A549 (cell line): ENCODE data around the gene PAK2. TPM values are rescaled to one million over a fixed set of nuclear protein-coding genes. Genes with fewer than 3 reads are reported as not detected.
A peak's percentile ranks its signal among the peaks of the same experiment; 100 is the strongest.

Experiments
- ATAC-seq, 2 experiments: fragments of 200-7000 bp in 1 of 2; fragments of >200 bp in 1 of 2; cut with Nextera tagmentation in 1 of 2; cut with Tn5 transposase in 1 of 2; 3 replicates each; pipeline versions ENCODE4 v1.8.0 to v1.9.1; 2018 to 2020; ENCODE audit warnings: mild to moderate bottlenecking in 1 of 2, moderate library complexity in 1 of 2
- CTCF ChIA-PET: fragments of 300-600 bp; sonication (Branson Sonifier 250); formaldehyde crosslinking; extraction: SDS; loops from one replicate; lab custom pipeline; 2021; ENCODE audit warnings: antibody characterized with exemption, inconsistent platforms; lab: Yijun Ruan, JAX
- POLR2A ChIA-PET: fragments of 350-600 bp; formaldehyde crosslinking; extraction: SDS; loops from one replicate; lab custom pipeline; 2021; ENCODE audit warnings: antibody characterized with exemption, inconsistent platforms; lab: Yijun Ruan, JAX
- DNase-seq, 2 experiments: peaks; one replicate each; pipeline versions ENCODE4 v3.0.0 to v3.0.0-alpha.2; 2011 to 2016; ENCODE audit warnings: low read depth in 1 of 2, low spot score in 1 of 2
- FAIRE-seq: peaks from 2 replicates; lab custom pipeline; 2011; peaks lifted over from hg19 to GRCh38; lab: Jason Lieb, UNC
- H3K27ac ChIP-seq, 2 experiments: fragments of >200 bp; sonication (Bioruptor Twin); formaldehyde crosslinking; 3 replicates each; pipeline ENCODE4 v1.5.1; 2016 to 2017
- H3K4me1 ChIP-seq: fragments of >200 bp; sonication (Bioruptor Twin); formaldehyde crosslinking; 3 replicates; pipeline ENCODE4 v1.6.1; 2016
- H3K4me2 ChIP-seq: fragments of >200 bp; sonication (Bioruptor Twin); formaldehyde crosslinking; 3 replicates; pipeline ENCODE4 v1.6.1; 2016
- H3K4me3 ChIP-seq: fragments of >200 bp; sonication (Bioruptor Twin); formaldehyde crosslinking; 3 replicates; pipeline ENCODE4 v1.5.1; 2016
- H3K9me3 ChIP-seq: fragments of >200 bp; sonication (Bioruptor Twin); formaldehyde crosslinking; 3 replicates; pipeline ENCODE4 v1.6.1; 2016
- CBX2 ChIP-seq: fragments of 200-600 bp; sonication (generic); IDR thresholded peaks from 2 replicates; pipeline ENCODE4 v1.6.1; 2016; ENCODE audit warnings: low read depth, mild to moderate bottlenecking, borderline replicate concordance
- CHD2 ChIP-seq: fragments of 150-350 bp; IDR thresholded peaks from 2 replicates; pipeline ENCODE4 v1.6.1; 2014; ENCODE audit warnings: low read length; ENCODE audit not compliant: partially characterized antibody
- CHD4 ChIP-seq: fragments of 200-600 bp; sonication (generic); IDR thresholded peaks from 2 replicates; pipeline ENCODE4 v1.6.1; 2016; ENCODE audit warnings: antibody characterized with exemption, mild to moderate bottlenecking, borderline replicate concordance
- FOSB ChIP-seq: fragments of 250-450 bp; sonication (Bioruptor Pico); IDR thresholded peaks from 2 replicates; pipeline ENCODE4 v1.5.0; 2020; ENCODE audit warnings: mild to moderate bottlenecking, moderate library complexity
- HDAC2 ChIP-seq: fragments of 200-600 bp; sonication (generic); IDR thresholded peaks from 2 replicates; pipeline ENCODE4 v1.6.1; 2016
- JUNB ChIP-seq: fragments of >200 bp; sonication (Bioruptor Twin); formaldehyde crosslinking; IDR thresholded peaks from 2 replicates; pipeline ENCODE4 v1.6.1; 2016
- MAFK ChIP-seq: fragments of 450-650 bp; IDR thresholded peaks from 2 replicates; pipeline ENCODE4 v1.6.1; 2014; ENCODE audit not compliant: partially characterized antibody
- MAX ChIP-seq: IDR thresholded peaks from 2 replicates; pipeline ENCODE4 v1.6.1; 2012
- NPAS2 ChIP-seq: fragments of 250-450 bp; sonication (Bioruptor Pico); IDR thresholded peaks from 2 replicates; pipeline ENCODE4 v1.8.0; 2022; ENCODE audit warnings: mild to moderate bottlenecking, moderate library complexity, borderline replicate concordance
- PHF8 ChIP-seq: fragments of 200-600 bp; sonication (generic); IDR thresholded peaks from 2 replicates; pipeline ENCODE4 v1.6.1; 2016; ENCODE audit warnings: low read depth, mild to moderate bottlenecking, antibody characterized with exemption, moderate library complexity, borderline replicate concordance
- POLR2A ChIP-seq: IDR thresholded peaks from 2 replicates; pipeline ENCODE4 v1.6.1; 2012; ENCODE audit warnings: mild to moderate bottlenecking, low read length
- RAD21 ChIP-seq, 2 experiments: fragments of >200 bp in 1 of 2; sonication (Bioruptor Twin) in 1 of 2; formaldehyde crosslinking in 1 of 2; IDR thresholded peaks in 1 of 2; conservative IDR thresholded peaks in 1 of 2; 2 replicates in 1 of 2; 3 replicates in 1 of 2; pipeline ENCODE4 v1.6.1; 2012 to 2018; ENCODE audit warnings: inconsistent platforms in 1 of 2
- RCOR1 ChIP-seq: fragments of 150-350 bp; IDR thresholded peaks from 2 replicates; pipeline ENCODE4 v1.6.1; 2014; ENCODE audit warnings: antibody characterized with exemption, low read length, low read depth
- RFX5 ChIP-seq: fragments of 450-650 bp; IDR thresholded peaks from 2 replicates; pipeline ENCODE4 v1.7.1; 2014; ENCODE audit warnings: antibody characterized with exemption, mild to moderate bottlenecking, moderate library complexity
- SMC3 ChIP-seq: fragments of >200 bp; sonication (Bioruptor Twin); formaldehyde crosslinking; IDR thresholded peaks from 3 replicates; pipeline ENCODE4 v1.6.1; 2018; ENCODE audit warnings: inconsistent platforms
- TFCP2L1 ChIP-seq: fragments of 250-450 bp; sonication (Bioruptor Pico); IDR thresholded peaks from 2 replicates; pipeline ENCODE4 v1.5.0; 2021; ENCODE audit warnings: mild to moderate bottlenecking
- ZNF302 ChIP-seq: fragments of 250-450 bp; sonication (Bioruptor Pico); IDR thresholded peaks from 2 replicates; pipeline ENCODE4 v1.9.0; 2021; ENCODE audit warnings: inconsistent platforms, mild to moderate bottlenecking, moderate library complexity
- ZSCAN20 ChIP-seq: fragments of 250-450 bp; sonication (Bioruptor Pico); IDR thresholded peaks from 2 replicates; pipeline ENCODE4 v1.8.0; 2022; ENCODE audit warnings: mild to moderate bottlenecking, moderate library complexity
- WGBS: methylation state at CpG from one replicate; pipeline ENCODE4 v1.1.6; 2017; ENCODE audit errors: missing lambda C conversion rate; 5-methylcytosine and 5-hydroxymethylcytosine counted together
- polyA plus RNA-seq, 4 experiments: library from polyadenylated mRNA; depleted of rRNA in 3 of 4; stranded (reverse); fragments of >200 nt; fragmentation: RNase III in 1 of 4; extraction: RNeasy Plus Mini Kit Qiagen cat#74134 plus additional on column Dnase treatment in 1 of 4; gene quantifications; 2 replicates in 3 of 4; 3 replicates in 1 of 4; pipeline ENCODE4 v1.2.3, GENCODE V29; 2011 to 2017
- TF ChIP-seq, protein P1 (sequence below): fragments of 200-600 bp; sonication (generic); IDR thresholded peaks from 2 replicates; pipeline ENCODE4 v1.6.1; 2016; ENCODE audit warnings: antibody characterized with exemption, mild to moderate bottlenecking, moderate library complexity
- TF ChIP-seq, protein P2 (sequence below): fragments of >200 bp; sonication (Bioruptor Twin); formaldehyde crosslinking; IDR thresholded peaks from 3 replicates; pipeline ENCODE4 v1.5.1; 2016

Gene PAK2
- polyA plus RNA-seq, 2 of the 4 experiments (the other 2 are of a cell fraction), result 33.0 to 49.8 TPM

- CTCF ChIA-PET, result interaction anchor here (1.0 to 1.1 kb wide), 2 partner anchors 10 to 12 kb away, joined by 3 read pairs; no protein-coding TSS in a partner anchor
- ATAC-seq, result no peak
- POLR2A ChIA-PET, result no interaction called here
Observed at GRCh38 chr3:196763179-196763578, 23.5 kb downstream of the PAK2 start.

GRCh38 chr3:196765454-196765853, 25.8 kb downstream of the PAK2 start:
- 0 out of 3 replicates have a peak, but pooled peaks cover 2% of the 10 kb centered on the region for H3K4me1 ChIP-seq
- CTCF ChIA-PET, result no interaction called here
- POLR2A ChIA-PET, result no interaction called here
- FAIRE-seq (no peak), DNase-seq (no peak), ATAC-seq (no peak)
- H3K27ac ChIP-seq, result no peak overlapping the region
- H3K4me2 ChIP-seq, result no peak overlapping the region
- TF ChIP-seq JUNB, result no peak
- no peak for TF ChIP-seq ZSCAN20 (CRISPR knock-in tag)
- no peak for TF ChIP-seq ZNF302 (CRISPR knock-in tag)
- TF ChIP-seq CHD4, result no peak
- no peak overlapping the region for H3K4me3 ChIP-seq
- H3K9me3 ChIP-seq, result no peaks in the 10 kb centered on the region

More at GRCh38 chr3:196763179-196763578, 23.5 kb downstream of the PAK2 start:
- Histone ChIP-seq H3K4me3 (no peak overlapping the region), H3K9me3 (no peaks in the 10 kb centered on the region), H3K4me2 (no peak overlapping the region), H3K4me1 (peaks cover 7% of the 10 kb centered on the region), H3K27ac (no peak overlapping the region)
- FAIRE-seq (no peak), DNase-seq (no peak)
- TF ChIP-seq NPAS2 (no peak), FOSB (CRISPR knock-in tag) (no peak), HDAC2 (no peak), POLR2A (no peak), PHF8 (no peak), CHD2 (no peak), SMC3 (no peak), RAD21 (conservative IDR thresholded peaks at IDR 0.05 in 1 of 2, IDR thresholded peaks at IDR 0.05 in 1 of 2) (no peak), CBX2 (no peak), MAX (no peak), RCOR1 (no peak), RFX5 (no peak), CHD4 (no peak), TFCP2L1 (CRISPR knock-in tag) (no peak)
- TF ChIP-seq, protein P1, sequence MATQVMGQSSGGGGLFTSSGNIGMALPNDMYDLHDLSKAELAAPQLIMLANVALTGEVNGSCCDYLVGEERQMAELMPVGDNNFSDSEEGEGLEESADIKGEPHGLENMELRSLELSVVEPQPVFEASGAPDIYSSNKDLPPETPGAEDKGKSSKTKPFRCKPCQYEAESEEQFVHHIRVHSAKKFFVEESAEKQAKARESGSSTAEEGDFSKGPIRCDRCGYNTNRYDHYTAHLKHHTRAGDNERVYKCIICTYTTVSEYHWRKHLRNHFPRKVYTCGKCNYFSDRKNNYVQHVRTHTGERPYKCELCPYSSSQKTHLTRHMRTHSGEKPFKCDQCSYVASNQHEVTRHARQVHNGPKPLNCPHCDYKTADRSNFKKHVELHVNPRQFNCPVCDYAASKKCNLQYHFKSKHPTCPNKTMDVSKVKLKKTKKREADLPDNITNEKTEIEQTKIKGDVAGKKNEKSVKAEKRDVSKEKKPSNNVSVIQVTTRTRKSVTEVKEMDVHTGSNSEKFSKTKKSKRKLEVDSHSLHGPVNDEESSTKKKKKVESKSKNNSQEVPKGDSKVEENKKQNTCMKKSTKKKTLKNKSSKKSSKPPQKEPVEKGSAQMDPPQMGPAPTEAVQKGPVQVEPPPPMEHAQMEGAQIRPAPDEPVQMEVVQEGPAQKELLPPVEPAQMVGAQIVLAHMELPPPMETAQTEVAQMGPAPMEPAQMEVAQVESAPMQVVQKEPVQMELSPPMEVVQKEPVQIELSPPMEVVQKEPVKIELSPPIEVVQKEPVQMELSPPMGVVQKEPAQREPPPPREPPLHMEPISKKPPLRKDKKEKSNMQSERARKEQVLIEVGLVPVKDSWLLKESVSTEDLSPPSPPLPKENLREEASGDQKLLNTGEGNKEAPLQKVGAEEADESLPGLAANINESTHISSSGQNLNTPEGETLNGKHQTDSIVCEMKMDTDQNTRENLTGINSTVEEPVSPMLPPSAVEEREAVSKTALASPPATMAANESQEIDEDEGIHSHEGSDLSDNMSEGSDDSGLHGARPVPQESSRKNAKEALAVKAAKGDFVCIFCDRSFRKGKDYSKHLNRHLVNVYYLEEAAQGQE, result no peak
- TF ChIP-seq, protein P2, sequence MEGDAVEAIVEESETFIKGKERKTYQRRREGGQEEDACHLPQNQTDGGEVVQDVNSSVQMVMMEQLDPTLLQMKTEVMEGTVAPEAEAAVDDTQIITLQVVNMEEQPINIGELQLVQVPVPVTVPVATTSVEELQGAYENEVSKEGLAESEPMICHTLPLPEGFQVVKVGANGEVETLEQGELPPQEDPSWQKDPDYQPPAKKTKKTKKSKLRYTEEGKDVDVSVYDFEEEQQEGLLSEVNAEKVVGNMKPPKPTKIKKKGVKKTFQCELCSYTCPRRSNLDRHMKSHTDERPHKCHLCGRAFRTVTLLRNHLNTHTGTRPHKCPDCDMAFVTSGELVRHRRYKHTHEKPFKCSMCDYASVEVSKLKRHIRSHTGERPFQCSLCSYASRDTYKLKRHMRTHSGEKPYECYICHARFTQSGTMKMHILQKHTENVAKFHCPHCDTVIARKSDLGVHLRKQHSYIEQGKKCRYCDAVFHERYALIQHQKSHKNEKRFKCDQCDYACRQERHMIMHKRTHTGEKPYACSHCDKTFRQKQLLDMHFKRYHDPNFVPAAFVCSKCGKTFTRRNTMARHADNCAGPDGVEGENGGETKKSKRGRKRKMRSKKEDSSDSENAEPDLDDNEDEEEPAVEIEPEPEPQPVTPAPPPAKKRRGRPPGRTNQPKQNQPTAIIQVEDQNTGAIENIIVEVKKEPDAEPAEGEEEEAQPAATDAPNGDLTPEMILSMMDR, result no peak
- WGBS, result 95% methylated on average over 7 of the region's 7 CpGs

DNA sequence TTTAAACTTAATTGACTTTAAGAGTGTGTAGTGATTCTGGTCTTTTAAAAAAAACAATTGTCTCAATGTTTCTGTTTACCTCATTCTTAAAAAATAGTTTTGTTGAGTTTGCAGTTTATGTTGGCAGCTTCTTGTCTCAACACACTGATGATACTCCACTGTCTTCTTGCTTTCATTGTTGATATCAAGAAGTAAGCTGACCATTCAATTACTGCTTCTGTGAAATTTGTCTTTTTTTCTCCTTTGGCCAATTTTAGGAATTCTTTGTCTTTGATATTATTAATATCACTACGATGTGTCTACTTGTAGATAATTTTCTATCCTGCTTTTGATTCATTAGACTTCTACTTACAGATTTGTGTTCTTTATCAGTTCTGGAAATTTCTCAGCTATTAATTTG, 31.4 kb downstream of the PAK2 start:
- WGBS, result 85% methylated on average over 1 of the region's 1 CpG
- POLR2A ChIA-PET, result no interaction called here
- Histone ChIP-seq H3K4me2 (no peak overlapping the region), H3K27ac (no peak overlapping the region)
- no peak for FAIRE-seq
- TF ChIP-seq MAFK, result peak; percentile 13
- no peak for TF ChIP-seq FOSB (CRISPR knock-in tag)
- TF ChIP-seq, all 56 proteins: peak for 1
- Histone ChIP-seq H3K9me3 (no peaks in the 10 kb centered on the region), H3K4me3 (no peak overlapping the region), H3K4me1 (peaks cover 10% of the 10 kb centered on the region)
- DNase-seq (no peak), ATAC-seq (no peak)
- CTCF ChIA-PET, result interaction anchor here (1.0 kb wide), 1 partner anchor 86 kb away, joined by 3 read pairs; no protein-coding TSS in a partner anchor
